Naive thymus-derived CD4-positive, alpha-beta T cell (primary cell): ENCODE data around the gene WWP2. TPM values are rescaled to one million over a fixed set of nuclear protein-coding genes. Genes with fewer than 3 reads are reported as not detected.
A peak's percentile ranks its signal among the peaks of the same experiment; 100 is the strongest.
"Not testable (repeated sequence)": the region's sequence is repeated elsewhere in the genome, so short reads cannot be mapped to it uniquely, and the experiment has no call there.

Experiments
- ATAC-seq: fragments of 150-1000 bp; cut with Tn5 transposase; 2 replicates; pipeline ENCODE4 v1.10.0; 2021; ENCODE audit warnings: mild to moderate bottlenecking, moderate library complexity
- CTCF ChIA-PET: fragments of 350-600 bp; sonication (Branson Sonifier 250); formaldehyde crosslinking; loops from one replicate; lab custom pipeline; 2021; ENCODE audit warnings: antibody characterized with exemption; lab: Charles Lee
- POLR2A ChIA-PET: fragments of 350-600 bp; sonication (Branson Sonifier 250); formaldehyde crosslinking; loops from one replicate; lab custom pipeline; 2021; ENCODE audit warnings: antibody characterized with exemption, inconsistent platforms; lab: Charles Lee
- DNase-seq, 9 donors: peaks; one replicate each; pipeline versions ENCODE4 v3.0.0 to v3.0.0-alpha.2; 2020 to 2022; ENCODE audit warnings: mixed read lengths in 1 of 9
- H3K27ac ChIP-seq: one replicate; pipeline ENCODE4 v1.7.0; 2013; ENCODE audit warnings: mild to moderate bottlenecking, low read depth, low read length, moderate library complexity
- H3K27me3 ChIP-seq, 2 donors: one replicate each; pipeline ENCODE4 v1.7.0; 2013; ENCODE audit warnings: low read length in 2 of 2, mild to moderate bottlenecking in 2 of 2, moderate library complexity in 2 of 2; ENCODE audit not compliant: control insufficient read depth in 2 of 2, insufficient read depth in 2 of 2
- H3K36me3 ChIP-seq, 3 experiments: 1 replicate in 2 of 3; 2 replicates in 1 of 3; pipeline ENCODE4 v1.7.0; 2013; ENCODE audit warnings: low read length in 3 of 3, mild to moderate bottlenecking in 3 of 3, moderate library complexity in 1 of 3; ENCODE audit not compliant: insufficient read depth in 3 of 3, control insufficient read depth in 2 of 3
- H3K4me1 ChIP-seq, 2 donors: one replicate each; pipeline ENCODE4 v1.7.0; 2013; ENCODE audit warnings: low read length in 2 of 2, mild to moderate bottlenecking in 2 of 2, moderate library complexity in 1 of 2; ENCODE audit not compliant: control insufficient read depth in 2 of 2, insufficient read depth in 2 of 2
- H3K4me3 ChIP-seq: 2 replicates; pipeline ENCODE4 v1.7.0; 2013; ENCODE audit warnings: mild to moderate bottlenecking, low read length
- H3K9me3 ChIP-seq, 3 experiments: 1 replicate in 2 of 3; 2 replicates in 1 of 3; pipeline ENCODE4 v1.7.0; 2013; ENCODE audit warnings: low read length in 3 of 3; ENCODE audit not compliant: control insufficient read depth in 2 of 3
- H3K27ac Mint-ChIP-seq, 9 donors: one replicate each; pipeline ENCODE4 v1.8.0; 2020 to 2022; ENCODE audit warnings: mixed read lengths in 9 of 9, mild to moderate bottlenecking in 8 of 9, moderate library complexity in 5 of 9, inconsistent platforms in 2 of 9
- H3K27me3 Mint-ChIP-seq, 5 donors: one replicate each; pipeline ENCODE4 v1.8.0; 2021 to 2022; ENCODE audit warnings: mixed read lengths in 5 of 5, mild to moderate bottlenecking in 1 of 5
- H3K36me3 Mint-ChIP-seq, 5 donors: one replicate each; pipeline ENCODE4 v1.8.0; 2020 to 2022; ENCODE audit warnings: mixed read lengths in 5 of 5, mild to moderate bottlenecking in 3 of 5, inconsistent platforms in 1 of 5
- H3K4me1 Mint-ChIP-seq, 7 donors: one replicate each; pipeline ENCODE4 v1.8.0; 2020 to 2022; ENCODE audit warnings: mixed read lengths in 7 of 7, mild to moderate bottlenecking in 3 of 7, inconsistent platforms in 1 of 7
- H3K4me3 Mint-ChIP-seq, 10 donors: one replicate each; pipeline ENCODE4 v1.8.0; 2020 to 2022; ENCODE audit warnings: mild to moderate bottlenecking in 10 of 10, mixed read lengths in 10 of 10, moderate library complexity in 6 of 10, inconsistent platforms in 2 of 10
- H3K9me3 Mint-ChIP-seq, 11 donors: one replicate each; pipeline ENCODE4 v1.8.0; 2020 to 2022; ENCODE audit warnings: mixed read lengths in 11 of 11, mild to moderate bottlenecking in 4 of 11, inconsistent platforms in 1 of 11, moderate library complexity in 1 of 11
- intact Hi-C, 2 donors: fragments of 100-400 bp; cut with micrococcal nuclease; formaldehyde crosslinking; loops; one replicate each; pipeline ENCODE4 v1.15.1; 2023
- microRNA-seq: library from miRNA; unstranded; fragments of <30 nt; microRNA quantifications from one replicate; pipeline ENCODE4 v1.2.0, GENCODE V29; 2022; ENCODE audit warnings: borderline microRNAs expressed
- polyA plus RNA-seq, 2 donors: library from polyadenylated mRNA; unstranded; fragments of 300-500 nt; fragmentation: Illumina TruSeq; gene quantifications; one replicate each; pipeline ENCODE4 v1.2.3, GENCODE V29; 2021
- total RNA-seq, 6 experiments: library from RNA in 5 of 6; stranded (reverse) in 5 of 6; gene quantifications; 1 replicate in 5 of 6; 2 replicates in 1 of 6; pipeline ENCODE4 v1.2.3 and lab custom pipeline; 2021 to 2026

Gene WWP2
- total and polyA plus RNA-seq, 7 experiments from 2014 or later, result 29.2 to 81.3 (median 64.7) TPM

- Mint-ChIP-seq H3K27ac (peak overlapping the region in 6 of 9 donors; percentile 7 to 84 (median 64)), H3K4me1 (peaks cover 0 to 11% (median 7%) of the 10 kb centered on the region in 7 donors), H3K36me3 (peaks cover 0 to 15% (median 0%) of the 10 kb centered on the region in 5 donors)
- ATAC-seq, POLR2A ChIA-PET, H3K4me3 ChIP-seq, H3K4me3 Mint-ChIP-seq, H3K27me3 ChIP-seq, H3K9me3 Mint-ChIP-seq, H3K36me3 ChIP-seq, CTCF ChIA-PET, H3K27me3 Mint-ChIP-seq, H3K9me3 ChIP-seq, H3K27ac ChIP-seq, H3K4me1 ChIP-seq, intact Hi-C loops: not testable (repeated sequence)
- DNase-seq, result peak in 6 of 9 donors; percentile 11 to 39 (median 28)
Observed at GRCh38 chr16:69985196-69985595, 223.1 kb downstream of the WWP2 start.

Small RNAs within 50 kb of the gene (microRNA-seq; reads per million reads assigned to microRNA genes)
- 13,304 reads per million, percentile 95 among the genes with 10 or more reads in this experiment for gene MIR140

Other genes with a start within 250 kb of the WWP2 start
- 10 to 100 TPM; 27.3 to 35.5 (median 34.2) TPM for gene NFAT5, start 196.4 kb upstream of the WWP2 start, total RNA-seq
- 1 to 10 TPM; 7.7 to 7.9 TPM for gene NFAT5, start 196.4 kb upstream of the WWP2 start, polyA plus RNA-seq
- 10 to 100 TPM in 1 of 5 experiments, 1 to 10 TPM in 4; 1.7 to 27.3 (median 3.2) TPM for gene NQO1, start 35.8 kb upstream of the WWP2 start, total RNA-seq
- 1 to 10 TPM; 2.2 to 5.3 TPM for gene NQO1, start 35.8 kb upstream of the WWP2 start, polyA plus RNA-seq
- 10 to 100 TPM; 24.1 to 72.8 (median 45.0) TPM for gene NOB1, start 7.4 kb upstream of the WWP2 start, total RNA-seq
- gene NOB1, start 7.4 kb upstream of the WWP2 start, polyA plus RNA-seq, result 10 to 100 TPM; 46.5 to 70.4 TPM
- gene CLEC18A, start 189.0 kb downstream of the WWP2 start, total RNA-seq, result 1 to 10 TPM; 1.4 to 7.4 (median 3.6) TPM
- not detected for gene CLEC18A, start 189.0 kb downstream of the WWP2 start, polyA plus RNA-seq